ENCODE data around the gene LST1. TPM values are rescaled to one million over a fixed set of nuclear protein-coding genes. Genes with fewer than 3 reads are reported as not detected.

LST1 gene
- total RNA-seq = not detected in 2 replicates
- not detected in 2 replicates for polyA plus RNA-seq
- polyA plus RNA-seq (2012) = not detected in 2 replicates
- polyA minus RNA-seq (ENCODE audit: low replicate concordance) = not detected in 2 replicates

GRCh38 chr6:31586008-31586407, at the start of gene LST1:
Gene LST1 (plus strand): TSS chr6:31586277. CDS start chr6:31587300, 1,023 bp downstream.
- no peak within 1 kb of the TSS for H3K4me3 ChIP-seq (replicated peaks in 1 of 4; ENCODE audit: control extremely low read depth in 1 of 4, insufficient read depth in 1 of 4, low read depth in 3 of 4, low read length in 4 of 4)
- peaks cover 4% of the 10 kb centered on the region for H3K27me3 ChIP-seq (ENCODE audit: control insufficient read depth, insufficient read depth, low read length)
- H3K27ac ChIP-seq (ENCODE audit: insufficient read depth, low read length) = no peak within 1 kb of the TSS
- no peak for TF ChIP-seq EZH2 (IDR thresholded peaks at IDR 0.05; ENCODE audit: low read length, missing control alignments)
- TF ChIP-seq, protein P1, sequence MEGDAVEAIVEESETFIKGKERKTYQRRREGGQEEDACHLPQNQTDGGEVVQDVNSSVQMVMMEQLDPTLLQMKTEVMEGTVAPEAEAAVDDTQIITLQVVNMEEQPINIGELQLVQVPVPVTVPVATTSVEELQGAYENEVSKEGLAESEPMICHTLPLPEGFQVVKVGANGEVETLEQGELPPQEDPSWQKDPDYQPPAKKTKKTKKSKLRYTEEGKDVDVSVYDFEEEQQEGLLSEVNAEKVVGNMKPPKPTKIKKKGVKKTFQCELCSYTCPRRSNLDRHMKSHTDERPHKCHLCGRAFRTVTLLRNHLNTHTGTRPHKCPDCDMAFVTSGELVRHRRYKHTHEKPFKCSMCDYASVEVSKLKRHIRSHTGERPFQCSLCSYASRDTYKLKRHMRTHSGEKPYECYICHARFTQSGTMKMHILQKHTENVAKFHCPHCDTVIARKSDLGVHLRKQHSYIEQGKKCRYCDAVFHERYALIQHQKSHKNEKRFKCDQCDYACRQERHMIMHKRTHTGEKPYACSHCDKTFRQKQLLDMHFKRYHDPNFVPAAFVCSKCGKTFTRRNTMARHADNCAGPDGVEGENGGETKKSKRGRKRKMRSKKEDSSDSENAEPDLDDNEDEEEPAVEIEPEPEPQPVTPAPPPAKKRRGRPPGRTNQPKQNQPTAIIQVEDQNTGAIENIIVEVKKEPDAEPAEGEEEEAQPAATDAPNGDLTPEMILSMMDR (conservative IDR thresholded peaks at IDR 0.05 in 1 of 2, IDR thresholded peaks at IDR 0.05 in 1 of 2; ENCODE audit: low read depth in 1 of 2, low read length in 2 of 2) = no peak
- H3K79me2 ChIP-seq (ENCODE audit: control insufficient read depth, insufficient read depth, low read length) = no peaks in the 10 kb centered on the region
- no peak within 1 kb of the TSS for H3K4me2 ChIP-seq (ENCODE audit: extremely low read depth, insufficient read depth, low read length)
- H3K36me3 ChIP-seq (ENCODE audit: control insufficient read depth, insufficient read depth, low read length) = no peaks in the 10 kb centered on the region
- no peaks in the 10 kb centered on the region for H4K20me1 ChIP-seq (ENCODE audit: control insufficient read depth, extremely low read depth, insufficient read depth, low read length)
- DNase-seq (ENCODE audit: low read depth in 2 of 2) = no peak
- no peaks in the 10 kb centered on the region for H3K9me3 ChIP-seq (ENCODE audit: control insufficient read depth, insufficient read depth, low read depth, low read length)
- H2AFZ ChIP-seq (ENCODE audit: low read length) = no peak within 1 kb of the TSS
- no peak within 1 kb of the TSS for H3K9ac ChIP-seq (ENCODE audit: insufficient read depth, low read length)
- no peaks in the 10 kb centered on the region for H3K4me1 ChIP-seq (ENCODE audit: control insufficient read depth, extremely low read depth, insufficient read depth, low read length)

- Histone ChIP-seq H3K27ac (ENCODE audit: insufficient read depth, low read length) (no peak overlapping the region), H3K36me3 (ENCODE audit: control insufficient read depth, insufficient read depth, low read length) (peaks cover 27% of the 10 kb centered on the region), H3K4me2 (ENCODE audit: extremely low read depth, insufficient read depth, low read length) (peak overlapping the region; percentile 76), H3K9me3 (ENCODE audit: control insufficient read depth, insufficient read depth, low read depth, low read length) (no peaks in the 10 kb centered on the region), H4K20me1 (ENCODE audit: control insufficient read depth, extremely low read depth, insufficient read depth, low read length) (peaks cover 1% of the 10 kb centered on the region), H3K9ac (ENCODE audit: insufficient read depth, low read length) (peak overlapping the region; percentile 1), H3K4me3 (replicated peaks in 1 of 4; ENCODE audit: control extremely low read depth in 1 of 4, insufficient read depth in 1 of 4, low read depth in 3 of 4, low read length in 4 of 4) (peak overlapping the region; percentile 74 to 96 (median 88)), H3K27me3 (ENCODE audit: control insufficient read depth, insufficient read depth, low read length) (no peaks in the 10 kb centered on the region), H3K4me1 (ENCODE audit: control insufficient read depth, extremely low read depth, insufficient read depth, low read length) (peaks cover 7% of the 10 kb centered on the region), H2AFZ (ENCODE audit: low read length) (no peak overlapping the region), H3K79me2 (ENCODE audit: control insufficient read depth, insufficient read depth, low read length) (peaks cover 67% of the 10 kb centered on the region)
- no peak for DNase-seq (ENCODE audit: low read depth in 2 of 2)
- TF ChIP-seq EZH2 (IDR thresholded peaks at IDR 0.05; ENCODE audit: low read length, missing control alignments) = no peak
- TF ChIP-seq, protein P1 (conservative IDR thresholded peaks at IDR 0.05 in 1 of 2, IDR thresholded peaks at IDR 0.05 in 1 of 2; ENCODE audit: low read depth in 1 of 2, low read length in 2 of 2) = no peak
Measured at GRCh38 chr6:31538805-31539400, 47.2 kb upstream of the LST1 start.

DNA sequence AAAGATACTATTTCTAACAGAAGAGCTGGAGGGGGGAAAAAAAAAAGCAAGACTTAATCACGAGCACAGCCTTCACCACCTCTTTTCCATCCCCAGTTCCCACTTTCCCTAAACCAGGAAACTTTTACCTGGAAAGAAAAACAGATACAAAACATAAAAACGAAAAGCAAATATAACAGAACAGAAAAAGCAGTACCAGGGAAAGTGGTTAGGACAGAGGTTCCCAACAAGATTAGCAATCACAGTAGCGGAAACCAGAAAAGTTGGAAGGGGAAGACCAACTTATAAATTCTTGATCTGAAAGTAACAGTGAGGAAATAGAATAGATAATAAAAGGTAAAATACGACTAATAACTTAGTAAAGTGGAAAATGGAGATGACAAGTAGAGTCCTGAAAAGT, 45.4 kb upstream of the LST1 start:
- H3K9me3 ChIP-seq (ENCODE audit: control insufficient read depth, insufficient read depth, low read depth, low read length) = no peaks in the 10 kb centered on the region
- no peak overlapping the region for H2AFZ ChIP-seq (ENCODE audit: low read length)
- peak overlapping the region; percentile 82 for H3K9ac ChIP-seq (ENCODE audit: insufficient read depth, low read length)
- H4K20me1 ChIP-seq (ENCODE audit: control insufficient read depth, extremely low read depth, insufficient read depth, low read length) = peaks cover 1% of the 10 kb centered on the region
- H3K4me3 ChIP-seq (replicated peaks in 1 of 4; ENCODE audit: control extremely low read depth in 1 of 4, insufficient read depth in 1 of 4, low read depth in 3 of 4, low read length in 4 of 4) = peak overlapping the region; percentile 74 to 96 (median 88)
- peak overlapping the region; percentile 96 for H3K27ac ChIP-seq (ENCODE audit: insufficient read depth, low read length)
- peaks cover 17% of the 10 kb centered on the region for H3K36me3 ChIP-seq (ENCODE audit: control insufficient read depth, insufficient read depth, low read length)
- peaks cover 7% of the 10 kb centered on the region for H3K4me1 ChIP-seq (ENCODE audit: control insufficient read depth, extremely low read depth, insufficient read depth, low read length)
- H3K79me2 ChIP-seq (ENCODE audit: control insufficient read depth, insufficient read depth, low read length) = peaks cover 60% of the 10 kb centered on the region
- TF ChIP-seq, protein P1 (conservative IDR thresholded peaks at IDR 0.05 in 1 of 2, IDR thresholded peaks at IDR 0.05 in 1 of 2; ENCODE audit: low read depth in 1 of 2, low read length in 2 of 2) = no peak
- H3K27me3 ChIP-seq (ENCODE audit: control insufficient read depth, insufficient read depth, low read length) = no peaks in the 10 kb centered on the region
- DNase-seq (ENCODE audit: low read depth in 2 of 2) = no peak
- peak overlapping the region; percentile 97 for H3K4me2 ChIP-seq (ENCODE audit: extremely low read depth, insufficient read depth, low read length)
